ENCODE measurements around the gene ZNF593.

GRCh38 chr1:26125382-26125781 lies 44.3 kb upstream of the ZNF593 start:
- TF ChIP-seq CTCF (IDR thresholded peaks at IDR 0.05): no peak
- no peak for TF ChIP-seq POLR2AphosphoS5 (IDR thresholded peaks at IDR 0.05)
- TF ChIP-seq POLR2A (IDR thresholded peaks at IDR 0.05): no peak
